Hematopoietic multipotent progenitor cell treated with erythropoietin and hydrocortisone succinate and interleukin-3 and kit ligand, for 15 days (in vitro differentiated cells): ENCODE results near the gene OR8B12.
"Not testable (repeated sequence)": the region's sequence is repeated elsewhere in the genome, so short reads cannot be mapped to it uniquely, and the experiment has no call there.

Experiments
- DNase-seq: peaks from one replicate; pipeline ENCODE4 v3.0.0-alpha.2; 2015; ENCODE audit warnings: low spot score

Gene OR8B12

DNA sequence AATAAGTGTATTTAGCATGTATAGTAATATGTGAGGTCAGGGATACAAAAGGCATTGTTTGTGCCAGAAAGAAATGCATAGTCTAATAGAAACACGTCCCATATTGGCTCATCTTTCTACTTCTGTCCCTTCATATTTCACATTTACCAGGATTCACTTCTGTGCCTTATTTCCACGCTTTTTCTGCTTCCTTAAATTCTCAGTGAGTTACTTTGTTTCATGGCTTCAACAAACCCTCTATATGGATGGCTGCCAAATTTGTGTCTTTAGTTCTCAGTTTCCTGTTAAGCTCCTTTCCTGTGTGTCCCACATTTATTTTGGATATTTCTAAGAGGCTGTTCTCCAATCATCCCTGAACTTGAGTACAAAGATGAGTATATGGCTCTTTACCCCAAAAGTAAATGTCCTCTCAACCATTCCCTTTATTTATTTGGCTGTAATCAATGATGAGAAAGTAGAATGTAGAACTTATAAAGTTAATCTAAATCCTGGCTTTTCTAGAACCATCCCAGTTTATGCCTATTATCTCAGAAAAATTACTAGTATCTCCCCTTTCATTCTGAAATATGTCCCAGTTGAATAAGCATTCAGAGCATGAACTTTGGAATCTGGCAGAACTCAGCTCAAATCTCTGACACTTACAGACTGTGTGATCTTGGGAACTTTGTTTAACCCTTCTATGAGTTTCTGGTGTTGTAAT is 23.5 kb downstream of the OR8B12 start:
- no peak for DNase-seq

DNA sequence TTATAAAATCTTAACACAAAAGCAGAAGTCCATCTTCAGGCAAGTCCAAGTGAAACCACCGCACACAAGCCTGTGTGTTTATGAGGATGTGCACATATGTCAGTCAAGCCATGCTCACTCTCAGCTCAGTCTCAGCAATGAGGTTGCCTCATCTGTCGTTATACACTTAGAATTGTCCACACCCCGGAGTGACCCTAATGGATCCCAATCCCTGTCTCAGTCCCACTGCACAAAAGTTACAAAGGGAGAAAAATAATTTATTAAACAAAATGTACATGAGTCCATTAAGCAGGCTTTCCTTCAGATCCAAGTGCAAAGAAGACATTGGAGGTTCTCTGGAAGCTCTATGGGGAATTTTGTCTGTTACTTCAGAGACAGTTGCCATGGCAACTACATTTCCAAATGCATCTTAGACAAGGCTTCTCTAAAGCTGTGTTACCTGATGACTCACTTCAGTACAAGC is 24.4 kb downstream of the OR8B12 start:
- no peak for DNase-seq

DNA sequence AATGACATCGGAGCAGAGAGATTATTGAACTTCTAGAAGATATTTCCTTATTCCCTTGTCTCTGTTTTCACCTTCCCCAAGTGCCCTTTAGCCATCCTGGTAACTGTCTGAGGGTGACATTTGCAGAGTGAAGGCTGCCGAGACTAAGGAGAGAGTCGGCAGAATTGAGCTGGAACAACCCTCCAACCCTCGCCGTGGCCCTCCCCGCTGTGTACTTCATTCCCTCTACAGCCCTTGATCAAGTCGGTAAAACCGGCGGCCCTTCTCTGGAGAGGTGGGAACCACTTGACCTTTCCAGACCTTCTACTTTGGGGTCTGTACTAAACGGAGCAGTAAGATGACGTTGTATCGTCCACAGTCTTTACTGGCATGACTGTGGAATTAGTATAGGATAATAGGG is 26.1 kb downstream of the OR8B12 start:
- no peak for DNase-seq

DNA sequence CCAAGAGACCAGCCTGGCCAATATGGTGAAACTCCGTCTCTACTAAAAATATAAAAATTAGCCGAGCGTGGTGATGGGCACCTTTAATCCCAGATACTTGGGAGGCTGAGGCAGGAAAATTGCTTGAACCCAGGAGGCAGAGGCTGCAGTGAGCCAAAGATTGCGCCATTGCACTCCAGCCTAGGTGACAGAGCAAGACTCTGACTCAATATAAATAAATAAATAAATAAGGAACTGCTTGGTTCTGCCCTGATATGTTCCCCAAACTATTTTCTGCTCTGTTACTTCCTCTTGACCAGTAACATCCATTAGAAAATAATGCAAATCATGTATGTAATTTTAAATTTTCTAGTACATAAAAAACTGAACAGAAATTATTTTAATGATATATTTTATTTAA is 28.8 kb downstream of the OR8B12 start:
- not testable (repeated sequence) for DNase-seq

DNA sequence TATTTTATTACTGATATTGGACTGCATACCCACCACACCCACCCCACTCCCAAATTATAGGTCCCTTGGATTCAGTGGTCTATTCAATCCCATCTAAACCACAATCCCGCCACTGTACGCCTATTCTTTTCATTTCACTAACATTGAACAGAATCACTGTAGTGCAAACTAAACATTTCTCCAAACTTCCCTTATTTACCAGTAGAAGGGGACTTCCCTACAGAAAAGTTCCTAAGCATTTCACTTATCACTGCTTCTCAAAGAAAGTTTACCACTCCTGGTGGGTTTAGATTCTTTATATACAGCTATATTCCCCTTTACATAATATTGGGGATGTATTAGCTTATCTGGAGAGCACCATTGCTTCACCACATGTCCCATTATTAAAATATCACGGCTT is 29.3 kb downstream of the OR8B12 start:
- no peak for DNase-seq

DNA sequence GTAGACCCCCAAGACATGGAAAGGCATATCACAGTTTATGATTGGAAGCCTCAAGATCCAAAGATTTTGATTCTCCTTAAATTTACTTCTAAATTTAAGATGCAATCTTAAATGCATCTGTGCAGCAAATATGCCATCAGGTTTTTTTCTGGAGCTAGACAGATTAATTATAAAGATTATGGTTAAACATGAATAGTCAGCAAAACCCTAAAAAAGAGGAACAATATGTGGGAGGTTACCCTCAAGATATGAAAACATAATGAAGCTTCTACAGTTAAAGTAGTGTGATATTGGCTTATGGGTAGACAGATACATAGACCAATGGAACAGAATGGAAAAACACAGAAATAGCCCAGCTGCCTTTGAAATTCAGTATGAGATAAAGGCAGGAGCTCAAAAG is 31.7 kb downstream of the OR8B12 start:
- no peak for DNase-seq

DNA sequence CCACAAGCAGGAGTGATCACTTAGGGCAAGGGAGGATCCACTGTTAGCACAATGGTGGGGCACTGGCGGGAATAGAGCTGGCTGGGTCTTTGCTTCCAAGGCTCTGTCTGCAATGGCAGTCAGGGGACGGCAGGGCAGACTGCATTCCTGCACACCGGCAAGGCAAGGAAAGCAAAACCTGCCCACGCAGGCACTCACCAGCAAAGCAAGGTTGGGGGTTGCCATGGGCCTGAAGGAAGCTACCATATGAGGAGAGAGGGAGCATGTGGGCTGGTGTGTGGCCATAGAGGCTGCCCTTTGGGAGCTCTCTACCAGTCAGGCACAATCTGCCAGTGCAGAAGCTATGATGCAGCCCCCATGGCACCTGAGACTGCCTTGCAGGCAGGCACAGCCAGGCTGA is 33.2 kb downstream of the OR8B12 start:
- DNase-seq: no peak

DNA sequence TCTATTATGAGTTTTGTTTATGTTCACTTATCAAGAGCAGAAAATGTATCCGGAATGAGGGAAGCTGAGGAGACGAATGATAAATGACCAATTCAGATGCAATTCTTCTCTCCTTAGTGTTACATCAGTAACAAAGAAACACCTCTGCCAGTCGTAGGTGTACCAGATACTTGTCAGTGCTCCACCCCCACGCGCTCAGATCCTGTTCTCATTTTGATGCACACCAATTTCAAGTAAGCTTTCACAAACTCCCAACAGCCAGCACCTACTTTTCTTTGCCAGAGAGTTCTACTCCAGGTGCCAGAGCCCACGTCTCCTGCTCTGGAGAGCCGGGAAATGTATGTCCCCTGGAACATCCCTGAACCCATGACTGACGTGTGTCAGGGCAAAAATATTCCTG is 43.7 kb downstream of the OR8B12 start:
- no peak for DNase-seq

DNA sequence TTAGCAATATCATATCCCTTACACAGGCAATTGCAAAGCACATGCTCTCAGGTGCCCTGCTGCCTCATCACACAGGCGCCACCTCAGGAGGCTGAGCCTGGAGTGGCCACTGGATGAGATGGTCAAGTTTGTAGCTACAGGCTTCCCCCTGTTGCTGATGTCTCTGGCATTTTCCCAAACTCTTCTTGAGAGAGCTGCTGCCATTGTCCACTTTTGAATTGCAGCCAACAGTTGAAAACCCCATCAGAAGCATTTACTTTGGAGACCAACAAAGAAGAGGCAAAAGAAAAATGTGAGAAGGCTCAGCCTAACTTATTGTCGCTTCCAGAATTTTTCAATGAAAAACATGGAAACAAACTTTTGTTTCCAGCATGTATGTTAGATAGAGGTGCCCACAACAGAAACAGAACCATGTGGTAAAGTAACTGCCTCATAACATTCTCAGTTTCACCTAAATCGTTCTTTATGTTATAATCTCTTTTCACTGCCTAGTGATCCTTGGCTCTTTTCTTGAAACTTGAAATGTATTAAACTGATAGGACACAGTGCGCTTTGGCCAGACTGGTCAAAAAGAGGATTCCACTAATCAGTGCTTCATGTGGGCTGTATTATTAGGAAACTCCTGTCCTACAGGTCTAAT is 50.3 kb downstream of the OR8B12 start:
- no peak for DNase-seq
